ENCODE results near the gene RALA. TPM values are rescaled to one million over a fixed set of nuclear protein-coding genes. Genes with fewer than 3 reads are reported as not detected.

The RALA gene
- total RNA-seq, 4 donors from 2014 or later: 9.2 to 11.6 (median 10.7) TPM

DNA sequence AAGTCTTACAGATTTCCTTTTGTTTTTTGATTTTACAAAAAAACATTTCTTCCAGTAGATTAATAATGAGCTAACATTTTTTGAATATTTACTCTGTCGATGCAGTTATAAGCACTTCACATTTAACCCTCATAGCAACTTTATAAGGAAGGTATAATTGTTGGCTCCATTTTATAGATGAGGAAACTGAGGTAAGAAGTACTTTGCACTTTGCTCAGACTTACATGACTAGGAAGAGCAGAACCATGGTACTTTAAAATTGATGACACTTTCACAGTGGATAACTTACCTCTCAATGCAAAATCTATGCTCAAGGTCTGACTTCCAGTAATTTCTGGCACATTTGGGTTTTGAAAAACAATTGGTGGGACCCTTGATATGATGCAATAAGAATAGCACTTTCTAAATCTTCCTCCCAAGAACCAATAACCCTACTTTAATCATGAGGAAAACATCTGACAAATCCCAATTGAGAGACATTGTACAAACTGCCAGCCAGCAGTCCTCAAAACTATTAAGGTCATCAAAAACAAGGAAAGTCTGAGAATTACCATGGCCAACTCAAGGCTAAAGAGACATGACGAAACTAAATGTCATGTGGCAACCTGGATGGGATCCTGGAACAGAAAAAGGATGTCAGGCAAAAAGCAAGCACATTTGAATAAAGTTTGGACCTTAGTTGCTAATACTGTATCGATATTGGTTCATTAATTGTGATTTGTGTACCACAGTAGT is 72.6 kb downstream of the RALA start:
- intact Hi-C loops (cut with DNase I; ENCODE audit: low total_unique reads): no loop called here
- Histone ChIP-seq H3K27me3 (no peaks in the 10 kb centered on the region), H3K4me1 (no peaks in the 10 kb centered on the region), H3K9me3 (no peaks in the 10 kb centered on the region), H3K36me3 (peaks cover 0 to 59% of the 10 kb centered on the region in 2 donors), H3K4me3 (no peak overlapping the region), H3K27ac (no peak overlapping the region)
- in situ Hi-C loops (cut with MboI; ENCODE audit: low sequenced_read_pairs in 4 of 4): no loop called here
- peak in 1 of 2 donors; percentile 49 for ATAC-seq
- TF ChIP-seq CTCF (IDR thresholded peaks at IDR 0.05 in 4 of 5, conservative IDR thresholded peaks at IDR 0.05 in 1 of 5): no peak
- TF ChIP-seq POLR2A (IDR thresholded peaks at IDR 0.05): no peak
- DNase-seq: no peak

DNA sequence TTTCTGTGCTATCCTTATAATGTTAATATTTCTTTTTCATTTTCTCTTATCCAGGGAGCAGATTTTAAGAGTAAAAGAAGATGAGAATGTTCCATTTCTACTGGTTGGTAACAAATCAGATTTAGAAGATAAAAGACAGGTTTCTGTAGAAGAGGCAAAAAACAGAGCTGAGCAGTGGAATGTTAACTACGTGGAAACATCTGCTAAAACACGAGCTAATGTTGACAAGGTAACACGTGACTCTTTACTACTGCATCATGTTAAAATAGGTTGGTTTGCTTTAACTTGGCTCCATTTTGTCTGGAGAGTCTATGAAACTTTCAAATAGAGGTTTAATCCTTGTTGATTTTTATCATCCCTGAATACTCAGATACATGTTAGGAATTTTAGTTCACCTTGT is 73.3 kb downstream of the RALA start:
- H3K27me3 ChIP-seq: no peaks in the 10 kb centered on the region
- no peaks in the 10 kb centered on the region for H3K9me3 ChIP-seq
- intact Hi-C loops (cut with DNase I; ENCODE audit: low total_unique reads) (no loop called here), in situ Hi-C loops (cut with MboI; ENCODE audit: low sequenced_read_pairs in 4 of 4) (no loop called here)
- peaks cover 0 to 54% of the 10 kb centered on the region in 2 donors for H3K36me3 ChIP-seq
- no peak overlapping the region for H3K27ac ChIP-seq
- TF ChIP-seq POLR2A (IDR thresholded peaks at IDR 0.05): no peak
- TF ChIP-seq CTCF (IDR thresholded peaks at IDR 0.05 in 4 of 5, conservative IDR thresholded peaks at IDR 0.05 in 1 of 5): no peak
- ATAC-seq (no peak), DNase-seq (no peak)
- no peak overlapping the region for H3K4me3 ChIP-seq
- no peaks in the 10 kb centered on the region for H3K4me1 ChIP-seq

DNA sequence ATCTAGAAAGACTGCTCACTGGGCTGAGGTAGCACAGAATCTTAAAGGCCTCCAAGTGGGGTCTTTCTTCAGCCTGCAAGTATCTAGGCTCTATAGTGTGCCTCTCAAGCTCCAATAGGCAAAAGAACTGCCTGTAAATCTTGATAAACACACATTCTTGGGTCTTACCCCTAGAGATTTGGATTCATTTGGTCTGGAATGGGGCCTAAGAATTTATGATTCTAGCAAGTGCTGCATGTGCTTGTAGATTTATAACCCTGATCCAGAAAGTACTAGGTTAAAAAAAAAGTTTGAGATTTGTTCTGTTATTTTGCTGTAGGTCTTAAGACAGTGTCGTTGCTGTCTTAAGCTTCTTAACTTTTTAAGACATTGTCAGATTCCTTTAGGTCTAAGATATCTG is 74.1 kb downstream of the RALA start:
- intact Hi-C loops (cut with DNase I; ENCODE audit: low total_unique reads) (no loop called here), in situ Hi-C loops (cut with MboI; ENCODE audit: low sequenced_read_pairs in 4 of 4) (no loop called here)
- TF ChIP-seq POLR2A (IDR thresholded peaks at IDR 0.05): no peak
- TF ChIP-seq CTCF (IDR thresholded peaks at IDR 0.05 in 4 of 5, conservative IDR thresholded peaks at IDR 0.05 in 1 of 5): no peak
- Histone ChIP-seq H3K4me1 (no peaks in the 10 kb centered on the region), H3K9me3 (no peaks in the 10 kb centered on the region), H3K36me3 (peaks cover 0 to 48% of the 10 kb centered on the region in 2 donors), H3K27ac (no peak overlapping the region), H3K27me3 (no peaks in the 10 kb centered on the region), H3K4me3 (no peak overlapping the region)
- ATAC-seq: no peak
- no peak for DNase-seq

DNA sequence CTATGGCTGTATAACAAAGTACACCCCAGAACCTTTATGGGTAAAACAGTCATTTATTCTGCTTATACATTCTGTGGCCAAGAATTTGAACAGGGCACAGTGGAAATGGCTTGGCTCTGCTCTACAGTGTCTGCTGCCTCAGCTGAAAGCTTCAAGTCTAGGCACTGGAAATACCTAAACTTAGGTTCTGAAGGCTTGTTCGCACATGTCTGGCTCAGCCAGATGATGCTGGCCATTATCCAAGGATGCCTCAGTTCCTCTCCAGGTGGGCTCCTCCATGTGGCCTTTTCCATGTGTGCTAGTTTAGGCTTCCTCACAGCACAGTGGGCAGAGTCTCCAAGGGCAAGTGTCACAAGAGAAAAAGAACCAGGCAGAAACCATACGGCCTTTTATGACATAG is 76.8 kb downstream of the RALA start:
- no peak for ATAC-seq
- in situ Hi-C loops (cut with MboI; ENCODE audit: low sequenced_read_pairs in 4 of 4): no loop called here
- H3K27me3 ChIP-seq: no peaks in the 10 kb centered on the region

More for the DNA sequence above, 76.8 kb downstream of the RALA start:
- Histone ChIP-seq H3K4me1 (no peaks in the 10 kb centered on the region), H3K9me3 (no peaks in the 10 kb centered on the region), H3K27ac (no peak overlapping the region), H3K4me3 (no peak overlapping the region), H3K36me3 (peaks cover 0 to 35% of the 10 kb centered on the region in 2 donors)
- TF ChIP-seq CTCF (IDR thresholded peaks at IDR 0.05 in 4 of 5, conservative IDR thresholded peaks at IDR 0.05 in 1 of 5) (no peak), POLR2A (IDR thresholded peaks at IDR 0.05) (no peak)
- DNase-seq: no peak
- intact Hi-C loops (cut with DNase I; ENCODE audit: low total_unique reads): no loop called here
